ENCODE results near the gene MAP1LC3C. TPM values are rescaled to one million over a fixed set of nuclear protein-coding genes. Genes with fewer than 3 reads are reported as not detected.

MAP1LC3C gene
- total and polyA plus RNA-seq, 9 donors = 0.67 to 6.1 (median 2.0) TPM

- Histone ChIP-seq H3K27ac (no peak overlapping the region), H3K4me3 (no peak overlapping the region), H3K4me1 (ENCODE audit: insufficient read depth) (peaks cover 2% of the 10 kb centered on the region), H3K9me3 (no peaks in the 10 kb centered on the region), H3K36me3 (no peaks in the 10 kb centered on the region), H3K27me3 (no peaks in the 10 kb centered on the region)
- intact Hi-C loops (cut with DNase I) = no loop called here
- no peak for DNase-seq
- WGBS, 3 donors = 92 to 100% (median 96%) methylated on average over 1 of the region's 1 CpG
- TF ChIP-seq EP300 (IDR thresholded peaks at IDR 0.05) (no peak), CTCF (IDR thresholded peaks at IDR 0.05) (no peak), POLR2A (IDR thresholded peaks at IDR 0.05) (no peak)
Measured at GRCh38 chr1:242030071-242030470, 31.2 kb upstream of the MAP1LC3C start.

GRCh38 chr1:242025681-242026080 lies 26.8 kb upstream of the MAP1LC3C start:
- intact Hi-C loops (cut with DNase I) = no loop called here
- 80 to 87% (median 86%) methylated on average over 13 of the region's 13 CpGs for whole genome bisulfite sequencing, 3 donors
- TF ChIP-seq EP300 (IDR thresholded peaks at IDR 0.05) (no peak), CTCF (IDR thresholded peaks at IDR 0.05) (no peak), POLR2A (IDR thresholded peaks at IDR 0.05) (no peak)
- H3K4me1 ChIP-seq (ENCODE audit: insufficient read depth) = no peaks in the 10 kb centered on the region
- H3K27me3 ChIP-seq = no peaks in the 10 kb centered on the region
- no peak overlapping the region for H3K4me3 ChIP-seq
- no peak for DNase-seq
- no peaks in the 10 kb centered on the region for H3K36me3 ChIP-seq
- H3K27ac ChIP-seq = no peak overlapping the region
- no peaks in the 10 kb centered on the region for H3K9me3 ChIP-seq

- H3K27ac ChIP-seq = no peak overlapping the region
- DNase-seq = no peak
- H3K27me3 ChIP-seq = no peaks in the 10 kb centered on the region
- 73 to 82% (median 77%) methylated on average over 6 of the region's 6 CpGs for WGBS, 3 donors
- H3K9me3 ChIP-seq = no peaks in the 10 kb centered on the region
- TF ChIP-seq POLR2A (IDR thresholded peaks at IDR 0.05) (no peak), EP300 (IDR thresholded peaks at IDR 0.05) (no peak)
- H3K4me1 ChIP-seq (ENCODE audit: insufficient read depth) = no peaks in the 10 kb centered on the region
- H3K4me3 ChIP-seq = no peak overlapping the region
- intact Hi-C loops (cut with DNase I) = no loop called here
- H3K36me3 ChIP-seq = no peaks in the 10 kb centered on the region
Measured at GRCh38 chr1:242023805-242024204, 24.9 kb upstream of the MAP1LC3C start.

DNA sequence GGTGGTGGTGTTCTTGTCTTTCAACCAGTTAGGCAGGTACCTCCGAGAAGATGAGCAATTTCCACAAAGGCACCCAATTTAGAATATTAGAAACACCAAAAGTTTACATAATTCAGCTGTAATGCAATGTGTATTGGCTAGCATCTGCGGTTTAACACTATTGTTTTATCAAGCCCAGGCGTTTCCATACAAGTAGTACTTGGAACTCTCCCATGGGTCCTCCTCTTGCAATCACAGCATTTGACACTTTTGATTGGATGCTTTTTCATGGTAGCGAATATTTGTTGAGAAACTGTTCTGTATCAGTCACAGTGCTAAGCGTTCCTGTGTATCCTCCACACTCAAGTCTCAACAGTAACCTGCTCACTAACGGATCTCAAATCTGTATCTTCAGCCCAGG lies 20.1 kb upstream of the MAP1LC3C start:
- Histone ChIP-seq H3K4me1 (ENCODE audit: insufficient read depth) (no peaks in the 10 kb centered on the region), H3K27ac (no peak overlapping the region), H3K9me3 (no peaks in the 10 kb centered on the region), H3K36me3 (no peaks in the 10 kb centered on the region), H3K4me3 (no peak overlapping the region), H3K27me3 (no peaks in the 10 kb centered on the region)
- TF ChIP-seq POLR2A (IDR thresholded peaks at IDR 0.05) (no peak), EP300 (IDR thresholded peaks at IDR 0.05) (no peak), CTCF (IDR thresholded peaks at IDR 0.05) (no peak)
- no peak for DNase-seq
- intact Hi-C loops (cut with DNase I) = no loop called here
- WGBS, 3 donors = 33 to 57% (median 41%) methylated on average over 6 of the region's 6 CpGs

DNA sequence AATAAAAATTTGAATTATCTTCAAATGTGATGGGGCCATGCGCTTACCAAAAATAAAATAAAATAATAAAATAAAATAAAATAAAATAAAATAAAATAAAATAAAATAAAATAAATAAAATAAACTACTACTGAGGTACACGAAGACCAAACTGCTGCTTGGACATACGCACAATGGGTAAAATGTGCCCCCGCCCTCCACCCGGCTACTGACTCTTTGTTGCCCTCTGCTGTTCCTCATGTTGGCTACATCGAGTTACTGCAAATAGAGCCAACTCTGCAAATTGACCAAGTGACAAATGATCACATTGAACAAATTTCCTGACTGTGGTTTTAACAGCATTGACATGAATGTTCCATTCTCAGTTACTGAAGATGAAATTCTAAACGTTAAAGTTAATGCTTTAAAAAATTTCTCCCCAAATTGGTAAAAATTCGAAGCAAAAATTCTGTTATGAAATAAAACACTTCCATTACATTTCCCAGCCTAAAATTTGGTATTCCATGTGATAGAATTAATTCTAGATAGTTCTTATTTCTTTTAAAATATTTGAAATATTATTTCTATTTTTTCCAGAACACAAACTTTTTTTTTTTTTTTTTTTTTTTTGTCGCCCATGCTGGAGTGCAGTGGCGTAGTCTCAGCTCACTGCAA lies 18.8 kb upstream of the MAP1LC3C start:
- WGBS, 3 donors = 38 to 39% (median 39%) methylated on average over 10 of the region's 10 CpGs
- Histone ChIP-seq H3K27ac (no peak overlapping the region), H3K36me3 (no peaks in the 10 kb centered on the region), H3K27me3 (no peaks in the 10 kb centered on the region), H3K4me1 (ENCODE audit: insufficient read depth) (no peaks in the 10 kb centered on the region), H3K4me3 (no peak overlapping the region), H3K9me3 (no peaks in the 10 kb centered on the region)
- DNase-seq = peak; percentile 21 to 58 (median 42)
- intact Hi-C loops (cut with DNase I) = no loop called here
- TF ChIP-seq EP300 (IDR thresholded peaks at IDR 0.05) (no peak), CTCF (IDR thresholded peaks at IDR 0.05) (peak in 2 of 3 donors; percentile 43 to 64)
